ENCODE results near the gene MRPL53. TPM values are rescaled to one million over a fixed set of nuclear protein-coding genes. Genes with fewer than 3 reads are reported as not detected.

Gene MRPL53
- total and polyA plus RNA-seq, 2 of the 13 experiments (the other 11 are each of a cell fraction or from before 2014, with no cell fraction given) = 34.3 to 51.9 TPM

DNA sequence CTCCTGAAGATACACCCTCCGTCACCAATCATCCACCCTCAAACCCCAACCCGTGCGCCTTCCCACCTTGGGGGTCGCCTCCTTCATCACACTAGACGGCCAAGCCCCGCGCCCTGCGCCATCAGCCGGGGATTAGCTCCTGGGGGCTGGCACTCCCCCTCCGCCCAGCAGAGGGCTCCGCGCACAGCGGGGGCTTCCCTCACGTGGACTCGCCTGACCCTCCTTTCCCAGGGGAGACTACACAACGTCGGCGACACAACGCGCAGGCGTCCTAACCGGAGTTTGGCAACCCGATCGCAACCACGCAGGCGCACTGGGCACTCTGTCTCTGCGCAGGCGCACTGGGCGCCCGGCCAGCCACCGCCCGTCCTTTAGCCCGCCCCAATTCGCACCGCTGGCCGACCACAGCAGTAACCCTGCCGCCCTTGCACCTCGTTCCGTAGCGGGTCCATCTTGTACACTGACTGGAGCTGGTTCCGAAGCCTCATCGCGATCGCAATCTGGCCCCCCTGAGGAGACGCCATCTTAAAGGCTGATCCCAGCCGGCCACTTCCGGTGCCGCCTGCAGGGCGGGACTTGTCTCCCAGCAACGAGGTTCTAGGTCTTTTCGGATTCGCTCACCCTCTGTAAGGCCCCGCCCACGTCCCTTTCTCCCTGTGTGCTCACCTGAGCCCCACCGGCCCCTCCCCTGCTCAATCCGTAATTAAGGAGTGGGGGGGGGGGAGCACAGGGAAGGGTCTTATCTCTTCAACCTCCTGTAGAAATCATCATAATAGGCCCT is 34.9 kb upstream of the MRPL53 start, which contains the start of gene PCGF1 (continued):
- TF ChIP-seq ZNF530 (CRISPR knock-in tag; IDR thresholded peaks at IDR 0.05; ENCODE audit: low read depth) (no peak), YY1 (IDR thresholded peaks at IDR 0.05; ENCODE audit: insufficient read depth, insufficient replicate concordance, low read depth, low read length) (peak; percentile 97), ZIK1 (CRISPR knock-in tag; IDR thresholded peaks at IDR 0.05; ENCODE audit: borderline replicate concordance, low read depth) (peak; percentile 96), BRCA1 (CRISPR knock-in tag; IDR thresholded peaks at IDR 0.05) (peak; percentile 70), YEATS4 (CRISPR knock-in tag; IDR thresholded peaks at IDR 0.05; ENCODE audit: borderline replicate concordance) (peak; percentile 89), CCAR2 (optimal IDR thresholded peaks at IDR 0.05; ENCODE audit: low read depth, low read length) (no peak), PCBP2 (optimal IDR thresholded peaks at IDR 0.05; ENCODE audit: low read depth, low read length, poor library complexity, severe bottlenecking) (no peak), PHF5A (CRISPR knock-in tag; IDR thresholded peaks at IDR 0.05; ENCODE audit: low read depth, unreplicated experiment) (peak; percentile 25), RARA (CRISPR knock-in tag; IDR thresholded peaks at IDR 0.05) (peak; percentile 58; the same call in 1 of the 2 replicates), NCOA1 (CRISPR knock-in tag; IDR thresholded peaks at IDR 0.05) (no peak; the same call in 1 of the 2 replicates), ZNF331 (CRISPR knock-in tag; IDR thresholded peaks at IDR 0.05) (peak; percentile 87), ZNF883 (CRISPR knock-in tag; IDR thresholded peaks at IDR 0.05; ENCODE audit: not compliant biosample characterization) (peak; percentile 73), SUZ12 (IDR thresholded peaks at IDR 0.05; ENCODE audit: low read depth, low read length) (no peak), ZBTB4 (CRISPR knock-in tag; IDR thresholded peaks at IDR 0.05; ENCODE audit: borderline replicate concordance) (peak; percentile 63; the same call in 1 of the 2 replicates), ZSCAN12 (CRISPR knock-in tag; IDR thresholded peaks at IDR 0.05) (no peak), RAD51 (IDR thresholded peaks at IDR 0.05; ENCODE audit: borderline replicate concordance) (no peak), ZNF644 (CRISPR knock-in tag; IDR thresholded peaks at IDR 0.05; ENCODE audit: low read depth) (0 out of 2 replicates have a peak, but pooled peaks have one; percentile 42), E2F2 (CRISPR knock-in tag; IDR thresholded peaks at IDR 0.05; ENCODE audit: borderline replicate concordance) (peak; percentile 39; the same call in 1 of the 2 replicates), MTA3 (CRISPR knock-in tag; IDR thresholded peaks at IDR 0.05) (no peak), SRSF9 (IDR thresholded peaks at IDR 0.05; ENCODE audit: borderline replicate concordance, insufficient read depth, low read depth, low read length, poor library complexity, severe bottlenecking) (no peak)
- TF ChIP-seq, protein P1, sequence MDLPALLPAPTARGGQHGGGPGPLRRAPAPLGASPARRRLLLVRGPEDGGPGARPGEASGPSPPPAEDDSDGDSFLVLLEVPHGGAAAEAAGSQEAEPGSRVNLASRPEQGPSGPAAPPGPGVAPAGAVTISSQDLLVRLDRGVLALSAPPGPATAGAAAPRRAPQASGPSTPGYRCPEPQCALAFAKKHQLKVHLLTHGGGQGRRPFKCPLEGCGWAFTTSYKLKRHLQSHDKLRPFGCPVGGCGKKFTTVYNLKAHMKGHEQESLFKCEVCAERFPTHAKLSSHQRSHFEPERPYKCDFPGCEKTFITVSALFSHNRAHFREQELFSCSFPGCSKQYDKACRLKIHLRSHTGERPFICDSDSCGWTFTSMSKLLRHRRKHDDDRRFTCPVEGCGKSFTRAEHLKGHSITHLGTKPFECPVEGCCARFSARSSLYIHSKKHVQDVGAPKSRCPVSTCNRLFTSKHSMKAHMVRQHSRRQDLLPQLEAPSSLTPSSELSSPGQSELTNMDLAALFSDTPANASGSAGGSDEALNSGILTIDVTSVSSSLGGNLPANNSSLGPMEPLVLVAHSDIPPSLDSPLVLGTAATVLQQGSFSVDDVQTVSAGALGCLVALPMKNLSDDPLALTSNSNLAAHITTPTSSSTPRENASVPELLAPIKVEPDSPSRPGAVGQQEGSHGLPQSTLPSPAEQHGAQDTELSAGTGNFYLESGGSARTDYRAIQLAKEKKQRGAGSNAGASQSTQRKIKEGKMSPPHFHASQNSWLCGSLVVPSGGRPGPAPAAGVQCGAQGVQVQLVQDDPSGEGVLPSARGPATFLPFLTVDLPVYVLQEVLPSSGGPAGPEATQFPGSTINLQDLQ (CRISPR knock-in tag; IDR thresholded peaks at IDR 0.05) = no peak

Data from HepG2 (cell line).